B cell (primary cell): Measurements from ENCODE around the gene SPPL2B. TPM values are rescaled to one million over a fixed set of nuclear protein-coding genes. Genes with fewer than 3 reads are reported as not detected.
A peak's percentile ranks its signal among the peaks of the same experiment; 100 is the strongest.

ENCODE experiments used
- ATAC-seq: fragments of 200-7000 bp; cut with Tn5 transposase; one replicate; pipeline ENCODE4 v1.10.0; 2021; ENCODE audit warnings: low read depth, mild to moderate bottlenecking, moderate number of reproducible peaks, moderate library complexity
- CTCF ChIA-PET: fragments of 350-600 bp; sonication (Branson Sonifier 250); formaldehyde crosslinking; loops from one replicate; lab custom pipeline; 2021; ENCODE audit warnings: antibody characterized with exemption, inconsistent platforms; lab: Charles Lee
- POLR2A ChIA-PET: fragments of 350-600 bp; sonication (Branson Sonifier 250); formaldehyde crosslinking; loops from one replicate; lab custom pipeline; 2021; ENCODE audit warnings: antibody characterized with exemption; lab: Charles Lee
- DNase-seq: peaks from one replicate; pipeline ENCODE4 v3.0.0; 2013
- H2AFZ ChIP-seq: 2 replicates; pipeline ENCODE4 v1.6.1; 2012; ENCODE audit warnings: mild to moderate bottlenecking, low read depth, low read length; ENCODE audit not compliant: insufficient read depth, poor library complexity, severe bottlenecking
- H3K27ac ChIP-seq, 2 donors: 1 replicate in 1 of 2; 2 replicates in 1 of 2; pipeline ENCODE4 v1.5.1; 2012 to 2013; ENCODE audit warnings: low read length in 2 of 2, mild to moderate bottlenecking in 2 of 2, moderate library complexity in 1 of 2
- H3K27me3 ChIP-seq, 4 experiments: fragments of 200-600 bp in 1 of 4; sonication (generic) in 1 of 4; replicated peaks in 1 of 4; 1 replicate in 2 of 4; 2 replicates in 2 of 4; pipeline versions ENCODE4 v1.6.1 to v1.7.0; 2013 to 2016; ENCODE audit warnings: low read length in 3 of 4, mild to moderate bottlenecking in 2 of 4, mixed read lengths in 1 of 4, moderate library complexity in 1 of 4; ENCODE audit not compliant: insufficient read depth in 4 of 4, control insufficient read depth in 3 of 4; ENCODE audit errors: control extremely low read depth in 1 of 4
- H3K36me3 ChIP-seq, 2 experiments: replicated peaks in 1 of 2; 1 replicate in 1 of 2; 2 replicates in 1 of 2; pipeline versions ENCODE4 v1.6.1 to v1.7.1; 2013; ENCODE audit warnings: low read length in 1 of 2; ENCODE audit not compliant: insufficient read depth in 2 of 2, control insufficient read depth in 1 of 2; ENCODE audit errors: control extremely low read depth in 1 of 2, extremely low read depth in 1 of 2
- H3K4me1 ChIP-seq, 2 donors: fragments of 200-600 bp in 1 of 2; sonication (generic) in 1 of 2; 1 replicate in 1 of 2; 2 replicates in 1 of 2; pipeline versions ENCODE4 v1.5.1 to v1.6.1; 2013 to 2017; ENCODE audit warnings: low read length in 2 of 2; ENCODE audit not compliant: control insufficient read depth in 2 of 2, insufficient read depth in 2 of 2
- H3K4me2 ChIP-seq: replicated peaks from 2 replicates; pipeline ENCODE3; 2012; ENCODE audit warnings: mild to moderate bottlenecking, low read depth, low read length; ENCODE audit not compliant: poor library complexity, severe bottlenecking
- H3K4me3 ChIP-seq, 5 experiments: fragments of 200-600 bp in 1 of 5; sonication (generic) in 1 of 5; 1 replicate in 3 of 5; 2 replicates in 2 of 5; pipeline versions ENCODE4 v1.5.1 to v1.7.0; 2011 to 2016; ENCODE audit warnings: low read length in 4 of 5, mild to moderate bottlenecking in 4 of 5, low read depth in 2 of 5, control low read depth in 1 of 5, moderate library complexity in 1 of 5; ENCODE audit not compliant: insufficient read depth in 1 of 5; ENCODE audit errors: control extremely low read depth in 1 of 5, extremely low read depth in 1 of 5
- H3K79me2 ChIP-seq: fragments of 200-600 bp; sonication (generic); one replicate; pipeline ENCODE4 v1.6.0; 2016; ENCODE audit warnings: low read length; ENCODE audit not compliant: control insufficient read depth, insufficient read depth
- H3K9ac ChIP-seq: fragments of 200-600 bp; sonication (generic); 2 replicates; pipeline ENCODE4 v1.6.1; 2017; ENCODE audit warnings: mild to moderate bottlenecking, low read length, moderate library complexity
- H3K9me3 ChIP-seq, 3 donors: one replicate each; pipeline versions ENCODE4 v1.6.1 to v1.7.1; 2013; ENCODE audit warnings: low read length in 2 of 3; ENCODE audit not compliant: control insufficient read depth in 2 of 3, insufficient read depth in 1 of 3; ENCODE audit errors: control extremely low read depth in 1 of 3
- H4K20me1 ChIP-seq: 2 replicates; pipeline ENCODE4 v1.6.0; 2012; ENCODE audit warnings: mild to moderate bottlenecking, low read length; ENCODE audit not compliant: insufficient read depth, control insufficient read depth, poor library complexity, severe bottlenecking
- H3K27ac Mint-ChIP-seq: one replicate; pipeline ENCODE4 v1.8.0; 2021; ENCODE audit warnings: mixed read lengths
- H3K27me3 Mint-ChIP-seq: one replicate; pipeline ENCODE4 v1.8.0; 2021; ENCODE audit warnings: mixed read lengths
- H3K4me1 Mint-ChIP-seq: one replicate; pipeline ENCODE4 v1.8.0; 2021; ENCODE audit warnings: mixed read lengths
- H3K4me3 Mint-ChIP-seq: one replicate; pipeline ENCODE4 v1.8.0; 2021; ENCODE audit warnings: mixed read lengths
- H3K9me3 Mint-ChIP-seq: one replicate; pipeline ENCODE4 v1.8.0; 2022; ENCODE audit warnings: mixed read lengths; ENCODE audit not compliant: insufficient read depth
- EZH2 ChIP-seq: IDR thresholded peaks from 2 replicates; pipeline ENCODE4 v1.6.1; 2012; ENCODE audit warnings: borderline replicate concordance, low read depth, mild to moderate bottlenecking, moderate library complexity, low read length; ENCODE audit not compliant: insufficient read depth, poor library complexity, severe bottlenecking
- WGBS: methylation state at CpG from one replicate; pipeline ENCODE4 v1.1.5; 2013; ENCODE audit warnings: missing lambda C conversion rate; ENCODE audit not compliant: insufficient coverage; 5-methylcytosine and 5-hydroxymethylcytosine counted together
- intact Hi-C: fragments of 100-400 bp; cut with micrococcal nuclease; formaldehyde crosslinking; loops from one replicate; pipeline ENCODE4 v1.10.0; 2022
- polyA plus RNA-seq: library from polyadenylated mRNA; depleted of rRNA; stranded (reverse); fragments of >200 nt; gene quantifications from 2 replicates; pipeline ENCODE4 v1.2.3, GENCODE V29; 2012
- total RNA-seq, 2 donors: library from RNA; stranded (reverse); fragments of 120-200 nt in 1 of 2; gene quantifications; 1 replicate in 1 of 2; 2 replicates in 1 of 2; pipeline versions ENCODE4 v1.2.3 to v1.2.4, GENCODE V29; 2013 to 2022
- TF ChIP-seq, protein P1 (sequence below): fragments of 200-600 bp; IDR thresholded peaks from one replicate; pipeline ENCODE4 v1.8.0; 2022; ENCODE audit warnings: antibody characterized with exemption, mild to moderate bottlenecking

SPPL2B gene
- total and polyA plus RNA-seq, 2 donors (not counting 1 experiment from before 2014, with no cell fraction given) = 415 to 479 TPM

DNA sequence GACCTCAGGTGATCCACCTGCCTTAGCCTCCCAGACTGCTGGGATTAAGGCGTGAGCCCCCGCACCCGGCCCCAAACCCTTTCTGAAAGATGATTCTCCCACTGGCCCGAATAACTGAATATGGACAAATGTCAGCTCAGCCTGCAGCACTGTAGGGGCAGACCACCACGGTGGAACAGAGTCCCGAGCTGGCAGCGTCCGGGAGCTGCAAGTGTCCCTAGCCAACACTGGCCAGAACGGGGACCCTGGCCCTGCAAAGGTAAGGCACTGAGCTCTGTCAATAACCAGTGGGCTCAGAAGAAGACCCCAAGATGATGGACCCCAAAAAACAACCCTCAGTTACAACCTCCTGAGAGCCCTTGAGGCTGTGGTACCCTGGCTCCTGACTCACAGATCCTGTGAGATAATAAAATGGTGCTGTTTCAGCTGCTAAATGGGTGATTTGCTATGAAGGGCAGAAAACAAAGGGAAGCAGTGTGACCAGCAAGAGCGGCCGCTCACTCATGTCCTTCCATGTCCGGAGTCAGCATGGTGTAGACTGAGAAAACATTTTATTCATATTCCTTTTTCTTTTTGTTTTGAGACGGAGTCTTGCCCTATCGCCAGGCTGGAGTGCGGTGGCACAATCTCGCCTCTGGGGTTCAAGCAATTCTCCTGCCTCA, 1.7 kb upstream of the SPPL2B start:
- peak overlapping the region; percentile 57 for H3K4me3 Mint-ChIP-seq
- H3K36me3 ChIP-seq = peaks cover 0 to 30% of the 10 kb centered on the region in 2 experiments
- H3K79me2 ChIP-seq = peaks cover 90% of the 10 kb centered on the region
- POLR2A ChIA-PET = interaction anchor here (0.6 to 3.7 kb wide), 5 partner anchors 9 to 117 kb away, joined by 5 to 25 read pairs (median 5); no protein-coding TSS in a partner anchor
- H3K27me3 Mint-ChIP-seq = no peaks in the 10 kb centered on the region
- H3K9me3 ChIP-seq = no peaks in the 10 kb centered on the region
- TF ChIP-seq, protein P1, sequence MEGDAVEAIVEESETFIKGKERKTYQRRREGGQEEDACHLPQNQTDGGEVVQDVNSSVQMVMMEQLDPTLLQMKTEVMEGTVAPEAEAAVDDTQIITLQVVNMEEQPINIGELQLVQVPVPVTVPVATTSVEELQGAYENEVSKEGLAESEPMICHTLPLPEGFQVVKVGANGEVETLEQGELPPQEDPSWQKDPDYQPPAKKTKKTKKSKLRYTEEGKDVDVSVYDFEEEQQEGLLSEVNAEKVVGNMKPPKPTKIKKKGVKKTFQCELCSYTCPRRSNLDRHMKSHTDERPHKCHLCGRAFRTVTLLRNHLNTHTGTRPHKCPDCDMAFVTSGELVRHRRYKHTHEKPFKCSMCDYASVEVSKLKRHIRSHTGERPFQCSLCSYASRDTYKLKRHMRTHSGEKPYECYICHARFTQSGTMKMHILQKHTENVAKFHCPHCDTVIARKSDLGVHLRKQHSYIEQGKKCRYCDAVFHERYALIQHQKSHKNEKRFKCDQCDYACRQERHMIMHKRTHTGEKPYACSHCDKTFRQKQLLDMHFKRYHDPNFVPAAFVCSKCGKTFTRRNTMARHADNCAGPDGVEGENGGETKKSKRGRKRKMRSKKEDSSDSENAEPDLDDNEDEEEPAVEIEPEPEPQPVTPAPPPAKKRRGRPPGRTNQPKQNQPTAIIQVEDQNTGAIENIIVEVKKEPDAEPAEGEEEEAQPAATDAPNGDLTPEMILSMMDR = no peak
- no peak for TF ChIP-seq EZH2
- no peak for DNase-seq
- H2AFZ ChIP-seq = no peak overlapping the region
- no peaks in the 10 kb centered on the region for H3K27me3 ChIP-seq
- H3K4me2 ChIP-seq = peak overlapping the region; percentile 95
- peaks cover 69% of the 10 kb centered on the region for H3K4me1 Mint-ChIP-seq
- H4K20me1 ChIP-seq = peaks cover 5% of the 10 kb centered on the region
- CTCF ChIA-PET = interaction anchor here (0.6 to 5.1 kb wide), 6 partner anchors 8 to 169 kb away, joined by 3 to 24 read pairs (median 4); no protein-coding TSS in a partner anchor
- ATAC-seq = no peak
- H3K9ac ChIP-seq = peak overlapping the region; percentile 83
- intact Hi-C loops = no loop called here
- peak overlapping the region; percentile 71 to 90 for H3K27ac ChIP-seq
- peak overlapping the region; percentile 98 for H3K27ac Mint-ChIP-seq
- H3K9me3 Mint-ChIP-seq = no peaks in the 10 kb centered on the region
- peak overlapping the region in 2 of 5 experiments; percentile 92 to 96 for H3K4me3 ChIP-seq
- peaks cover 67 to 77% of the 10 kb centered on the region in 2 donors for H3K4me1 ChIP-seq
- 83% methylated on average over 13 of the region's 16 CpGs for WGBS
